Lower leg skin (tissue), 4 donors: ENCODE data around the gene EFTUD2. TPM values are rescaled to one million over a fixed set of nuclear protein-coding genes. Genes with fewer than 3 reads are reported as not detected.

ENCODE experiments used
- DNase-seq, 2 donors: peaks; one replicate each; pipeline ENCODE4 v3.0.0-alpha.2; 2019; ENCODE audit warnings: low spot score in 2 of 2
- H3K4me3 ChIP-seq: fragments of 200-600 bp; sonication (generic); 2 replicates; pipeline ENCODE4 v1.5.1; 2017; ENCODE audit warnings: mild to moderate bottlenecking, low read depth; ENCODE audit not compliant: poor library complexity, severe bottlenecking
- POLR2A ChIP-seq, 2 donors: fragments of 450-650 bp; IDR thresholded peaks; one replicate each; pipeline ENCODE4 v1.6.1; 2016 to 2017; ENCODE audit warnings: antibody characterized with exemption in 2 of 2, mild to moderate bottlenecking in 1 of 2, moderate library complexity in 1 of 2
- WGBS, 2 donors: methylation state at CpG; one replicate each; pipeline ENCODE4 v1.1.5; 2018; 5-methylcytosine and 5-hydroxymethylcytosine counted together
- intact Hi-C: fragments of 100-400 bp; cut with DNase I; formaldehyde crosslinking; loops from one replicate; pipeline ENCODE4 v1.15.0; 2023; ENCODE audit warnings: low total_unique reads
- total RNA-seq, 4 donors: library from RNA; depleted of rRNA; stranded (reverse); fragments of >200 nt; gene quantifications; one replicate each; pipeline ENCODE4 v1.1.0, GENCODE V29; 2016
- TF ChIP-seq, protein P1 (sequence below), 3 donors: fragments of 450-650 bp; IDR thresholded peaks; one replicate each; pipeline ENCODE4 v1.5.1; 2016; ENCODE audit warnings: antibody characterized with exemption in 3 of 3, mild to moderate bottlenecking in 3 of 3, moderate library complexity in 2 of 3

Gene EFTUD2
- total RNA-seq, 4 donors from 2014 or later: 45.0 to 69.2 (median 51.5) TPM

DNA sequence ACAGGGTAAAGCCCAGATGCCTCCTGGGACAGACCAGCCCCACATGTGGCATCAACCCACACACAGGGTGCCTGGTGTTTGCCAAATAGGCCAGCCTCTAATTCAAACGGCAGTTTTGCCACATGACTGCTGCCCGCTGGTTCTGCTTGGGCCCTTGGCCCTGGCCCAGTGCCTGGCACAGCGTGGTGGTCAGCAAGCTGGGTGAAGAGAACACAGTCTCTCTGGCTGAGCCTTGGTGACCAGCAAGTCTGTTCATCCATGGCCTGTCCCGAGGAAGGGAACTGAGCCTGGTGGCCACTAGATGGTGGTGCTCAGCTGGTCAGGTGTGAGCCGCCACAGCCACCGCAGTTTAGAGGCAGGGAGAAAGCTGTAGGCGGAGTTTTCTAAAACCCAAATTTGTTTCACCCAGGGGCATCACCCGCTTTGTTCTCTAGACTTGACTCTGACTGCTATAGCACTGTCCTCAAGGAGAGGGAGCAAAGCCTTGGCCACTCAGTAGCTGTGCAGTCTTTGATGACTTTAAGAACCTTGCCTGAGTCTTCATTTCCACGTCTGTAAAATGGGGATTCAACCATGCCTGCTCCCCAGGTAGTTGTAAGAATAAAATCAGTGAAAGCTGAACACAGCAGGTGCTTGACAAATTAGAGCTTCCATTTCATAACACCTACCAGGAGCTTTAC lies 20.8 kb upstream of the EFTUD2 start:
- no peak overlapping the region for H3K4me3 ChIP-seq
- DNase-seq: peak; percentile 64 to 92
- WGBS, 2 donors: 19 to 21% methylated on average over 7 to 9 of the region's 9 CpGs
- intact Hi-C loops: loop anchor here (5.0 to 10.0 kb wide), 2 partner anchors 102 to 185 kb away; no protein-coding TSS in a partner anchor
- TF ChIP-seq, protein P1, sequence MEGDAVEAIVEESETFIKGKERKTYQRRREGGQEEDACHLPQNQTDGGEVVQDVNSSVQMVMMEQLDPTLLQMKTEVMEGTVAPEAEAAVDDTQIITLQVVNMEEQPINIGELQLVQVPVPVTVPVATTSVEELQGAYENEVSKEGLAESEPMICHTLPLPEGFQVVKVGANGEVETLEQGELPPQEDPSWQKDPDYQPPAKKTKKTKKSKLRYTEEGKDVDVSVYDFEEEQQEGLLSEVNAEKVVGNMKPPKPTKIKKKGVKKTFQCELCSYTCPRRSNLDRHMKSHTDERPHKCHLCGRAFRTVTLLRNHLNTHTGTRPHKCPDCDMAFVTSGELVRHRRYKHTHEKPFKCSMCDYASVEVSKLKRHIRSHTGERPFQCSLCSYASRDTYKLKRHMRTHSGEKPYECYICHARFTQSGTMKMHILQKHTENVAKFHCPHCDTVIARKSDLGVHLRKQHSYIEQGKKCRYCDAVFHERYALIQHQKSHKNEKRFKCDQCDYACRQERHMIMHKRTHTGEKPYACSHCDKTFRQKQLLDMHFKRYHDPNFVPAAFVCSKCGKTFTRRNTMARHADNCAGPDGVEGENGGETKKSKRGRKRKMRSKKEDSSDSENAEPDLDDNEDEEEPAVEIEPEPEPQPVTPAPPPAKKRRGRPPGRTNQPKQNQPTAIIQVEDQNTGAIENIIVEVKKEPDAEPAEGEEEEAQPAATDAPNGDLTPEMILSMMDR (IDR thresholded peaks at IDR 0.05): peak in 1 of 3 donors; percentile 70
- no peak for TF ChIP-seq POLR2A (IDR thresholded peaks at IDR 0.05)

DNA sequence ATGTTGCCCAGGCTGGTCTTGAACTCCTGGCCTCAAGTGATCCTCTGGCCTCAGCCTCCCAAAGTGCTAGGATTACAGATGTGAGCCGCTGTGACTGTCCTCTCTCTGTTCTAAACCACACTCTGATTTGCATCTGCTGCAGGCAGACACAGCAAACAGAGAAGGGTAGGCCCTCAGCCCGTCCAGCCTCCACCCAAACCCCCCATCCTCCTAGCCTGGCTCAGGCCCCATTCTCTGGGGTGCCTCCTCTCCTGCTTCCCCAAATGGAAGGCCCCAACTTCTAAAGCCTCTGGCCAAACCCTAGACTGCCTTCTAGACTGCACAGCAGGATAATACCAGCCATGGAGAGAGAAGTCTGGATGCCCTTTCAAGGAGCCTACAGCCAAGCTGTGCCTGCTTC lies 20.2 kb upstream of the EFTUD2 start:
- intact Hi-C loops: loop anchor here (5.0 to 10.0 kb wide), 2 partner anchors 103 to 185 kb away; no protein-coding TSS in a partner anchor

DNA sequence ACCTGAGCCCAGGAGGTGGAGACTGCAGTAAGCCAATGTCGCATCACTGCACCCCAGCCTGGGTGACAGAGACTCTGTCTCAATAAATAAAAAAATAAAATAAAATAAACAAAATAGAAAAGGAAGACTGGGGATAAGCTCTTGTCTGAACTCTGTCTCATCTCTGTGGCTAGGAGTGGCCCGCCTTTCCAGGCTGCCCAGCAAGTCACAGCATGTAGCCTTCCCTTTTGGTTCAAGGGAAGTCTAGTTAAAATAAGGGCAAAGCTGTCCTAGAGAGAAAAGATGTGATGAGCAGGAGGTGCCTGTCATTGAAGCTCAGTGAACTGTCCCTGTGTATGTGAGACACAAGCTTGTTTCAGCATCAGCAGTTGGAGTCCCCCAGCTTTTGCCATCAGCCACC lies 18.8 kb upstream of the EFTUD2 start:
- peak in 1 of 2 donors; percentile 37 for DNase-seq
- WGBS, 2 donors: 66 to 70% methylated on average over 2 of the region's 2 CpGs
- intact Hi-C loops: loop anchor here (5.0 to 10.0 kb wide), 2 partner anchors 104 to 187 kb away; no protein-coding TSS in a partner anchor
- TF ChIP-seq, protein P1 (IDR thresholded peaks at IDR 0.05): no peak
- no peak for TF ChIP-seq POLR2A (IDR thresholded peaks at IDR 0.05)
- no peak overlapping the region for H3K4me3 ChIP-seq

More for the DNA sequence above, 20.2 kb upstream of the EFTUD2 start:
- TF ChIP-seq, protein P1 (IDR thresholded peaks at IDR 0.05): no peak
- no peak for TF ChIP-seq POLR2A (IDR thresholded peaks at IDR 0.05)
- 48 to 83% methylated on average over 2 of the region's 2 CpGs for WGBS, 2 donors
- DNase-seq: peak in 1 of 2 donors; percentile 69
- no peak overlapping the region for H3K4me3 ChIP-seq

DNA sequence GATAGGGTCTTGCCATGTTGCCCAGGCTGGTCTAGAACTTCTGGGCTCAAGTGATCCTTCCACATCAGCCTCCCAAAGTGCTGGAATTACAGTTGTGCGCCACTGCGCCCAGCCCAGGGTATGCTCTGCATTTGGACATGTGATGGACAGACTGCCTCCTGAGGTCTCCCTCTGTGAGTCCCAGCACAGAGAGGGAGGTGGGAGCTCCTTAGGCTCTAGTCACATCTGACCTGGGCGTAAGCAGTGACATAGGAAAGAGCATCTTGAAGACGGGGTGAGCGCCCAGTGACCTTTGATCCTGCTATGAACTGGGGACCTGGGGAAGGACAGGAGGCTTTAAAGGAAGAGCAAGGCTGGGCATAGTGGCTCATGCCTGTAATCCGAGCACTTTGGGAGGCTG lies 18.2 kb upstream of the EFTUD2 start:
- 86 to 88% methylated on average over 5 to 6 of the region's 6 CpGs for WGBS, 2 donors
- TF ChIP-seq, protein P1 (IDR thresholded peaks at IDR 0.05): no peak
- TF ChIP-seq POLR2A (IDR thresholded peaks at IDR 0.05): no peak
- intact Hi-C loops: loop anchor here (5.0 to 10.0 kb wide), 2 partner anchors 105 to 187 kb away; no protein-coding TSS in a partner anchor
- DNase-seq: peak in 1 of 2 donors; percentile 54
- H3K4me3 ChIP-seq: no peak overlapping the region

DNA sequence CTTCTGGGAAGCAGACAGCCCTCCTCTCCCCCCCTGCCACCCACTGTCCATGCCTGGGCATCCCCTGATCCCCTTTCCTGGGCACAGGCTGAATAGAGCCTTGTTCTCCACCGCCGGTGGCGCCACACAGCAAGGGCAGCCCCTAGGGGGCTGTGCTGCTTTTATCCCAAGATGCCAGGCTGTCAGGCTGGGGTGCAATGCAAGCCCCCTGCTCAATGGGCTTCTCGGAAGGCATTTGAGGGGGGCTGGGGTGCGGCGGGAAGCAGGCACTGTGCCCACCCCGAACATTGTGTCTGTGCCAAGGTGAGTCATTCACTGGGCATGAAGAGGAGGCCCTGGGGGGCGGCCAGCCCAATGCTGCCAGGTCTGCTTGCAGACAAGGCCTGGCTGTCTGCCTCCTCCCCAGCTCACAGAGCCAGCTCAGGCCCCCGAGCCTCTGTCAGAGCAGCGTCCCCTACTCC lies 17.6 kb upstream of the EFTUD2 start:
- TF ChIP-seq POLR2A (IDR thresholded peaks at IDR 0.05): no peak
- TF ChIP-seq, protein P1 (IDR thresholded peaks at IDR 0.05): no peak
- 18 to 20% methylated on average over 8 to 10 of the region's 10 CpGs for WGBS, 2 donors
- intact Hi-C loops: loop anchor here (5.0 to 10.0 kb wide), 2 partner anchors 105 to 188 kb away; no protein-coding TSS in a partner anchor
- peak in 1 of 2 donors; percentile 86 for DNase-seq
- no peak overlapping the region for H3K4me3 ChIP-seq
